HEK293 (cell line): Measurements from ENCODE around the gene RAVER2.

ENCODE experiments used
- BCL11A ChIP-seq: fragments of 450-650 bp; formaldehyde crosslinking; IDR thresholded peaks from 2 replicates; pipeline ENCODE4 v1.5.1; 2016; ENCODE audit warnings: low read depth, missing biosample characterization, missing genetic modification characterization
- SP2 ChIP-seq: fragments of 450-650 bp; formaldehyde crosslinking; IDR thresholded peaks from 2 replicates; pipeline ENCODE4 v1.5.1; 2016; ENCODE audit warnings: missing biosample characterization, missing genetic modification characterization
- TCF7L2 ChIP-seq: IDR thresholded peaks from 2 replicates; pipeline ENCODE4 v1.6.1; 2011; ENCODE audit warnings: low read depth, mild to moderate bottlenecking, inconsistent platforms, low read length, moderate library complexity, borderline replicate concordance
- YY1 ChIP-seq: fragments of 450-650 bp; formaldehyde crosslinking; IDR thresholded peaks from 2 replicates; pipeline ENCODE4 v1.5.1; 2018; ENCODE audit warnings: missing biosample characterization, missing genetic modification characterization
- ZBTB17 ChIP-seq: fragments of 450-650 bp; formaldehyde crosslinking; IDR thresholded peaks from 2 replicates; pipeline ENCODE4 v1.5.1; 2016; ENCODE audit warnings: missing biosample characterization, missing genetic modification characterization
- ZBTB26 ChIP-seq: fragments of 450-650 bp; formaldehyde crosslinking; optimal IDR thresholded peaks from 2 replicates; pipeline ENCODE3; 2016; ENCODE audit warnings: missing biosample characterization, mild to moderate bottlenecking, missing genetic modification characterization
- ZNF16 ChIP-seq: fragments of 450-650 bp; formaldehyde crosslinking; IDR thresholded peaks from 2 replicates; pipeline ENCODE4 v1.5.1; 2016; ENCODE audit warnings: low read depth, missing biosample characterization, missing genetic modification characterization
- ZNF426 ChIP-seq: fragments of 450-650 bp; formaldehyde crosslinking; IDR thresholded peaks from 2 replicates; pipeline ENCODE4 v1.5.1; 2017; ENCODE audit warnings: missing biosample characterization, missing genetic modification characterization, mild to moderate bottlenecking, inconsistent platforms, moderate library complexity
- ZNF558 ChIP-seq: fragments of 450-650 bp; formaldehyde crosslinking; IDR thresholded peaks from 2 replicates; pipeline ENCODE4 v1.5.1; 2016; ENCODE audit warnings: missing biosample characterization, missing genetic modification characterization
- ZNF658 ChIP-seq: fragments of 450-650 bp; formaldehyde crosslinking; IDR thresholded peaks from 2 replicates; pipeline ENCODE4; 2016; ENCODE audit warnings: missing biosample characterization, missing genetic modification characterization
- ZNF76 ChIP-seq: fragments of 450-650 bp; formaldehyde crosslinking; IDR thresholded peaks from 2 replicates; pipeline ENCODE4; 2016; ENCODE audit warnings: low read depth, missing biosample characterization, missing genetic modification characterization, borderline replicate concordance
- TF ChIP-seq, protein P1 (sequence below): fragments of 450-650 bp; formaldehyde crosslinking; IDR thresholded peaks from 2 replicates; pipeline ENCODE4 v1.5.1; 2016; ENCODE audit warnings: missing biosample characterization, missing genetic modification characterization
- TF ChIP-seq, protein P2 (sequence below): fragments of 450-650 bp; formaldehyde crosslinking; IDR thresholded peaks from 2 replicates; pipeline ENCODE4 v1.5.1; 2016; ENCODE audit warnings: missing biosample characterization, missing genetic modification characterization
- TF ChIP-seq, protein P3 (sequence below): fragments of 450-650 bp; formaldehyde crosslinking; IDR thresholded peaks from 2 replicates; pipeline ENCODE4 v1.5.1; 2016; ENCODE audit warnings: missing biosample characterization, missing genetic modification characterization

GRCh38 chr1:64873576-64873975, 128.7 kb downstream of the RAVER2 start:
- no peak for TF ChIP-seq ZNF426 (tag by site-specific recombination)
- TF ChIP-seq ZNF76 (tag by site-specific recombination) = no peak
- no peak for TF ChIP-seq ZNF16 (tag by site-specific recombination)
- TF ChIP-seq, protein P1, sequence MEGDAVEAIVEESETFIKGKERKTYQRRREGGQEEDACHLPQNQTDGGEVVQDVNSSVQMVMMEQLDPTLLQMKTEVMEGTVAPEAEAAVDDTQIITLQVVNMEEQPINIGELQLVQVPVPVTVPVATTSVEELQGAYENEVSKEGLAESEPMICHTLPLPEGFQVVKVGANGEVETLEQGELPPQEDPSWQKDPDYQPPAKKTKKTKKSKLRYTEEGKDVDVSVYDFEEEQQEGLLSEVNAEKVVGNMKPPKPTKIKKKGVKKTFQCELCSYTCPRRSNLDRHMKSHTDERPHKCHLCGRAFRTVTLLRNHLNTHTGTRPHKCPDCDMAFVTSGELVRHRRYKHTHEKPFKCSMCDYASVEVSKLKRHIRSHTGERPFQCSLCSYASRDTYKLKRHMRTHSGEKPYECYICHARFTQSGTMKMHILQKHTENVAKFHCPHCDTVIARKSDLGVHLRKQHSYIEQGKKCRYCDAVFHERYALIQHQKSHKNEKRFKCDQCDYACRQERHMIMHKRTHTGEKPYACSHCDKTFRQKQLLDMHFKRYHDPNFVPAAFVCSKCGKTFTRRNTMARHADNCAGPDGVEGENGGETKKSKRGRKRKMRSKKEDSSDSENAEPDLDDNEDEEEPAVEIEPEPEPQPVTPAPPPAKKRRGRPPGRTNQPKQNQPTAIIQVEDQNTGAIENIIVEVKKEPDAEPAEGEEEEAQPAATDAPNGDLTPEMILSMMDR = no peak
- TF ChIP-seq ZBTB26 (tag by site-specific recombination) = no peak
- TF ChIP-seq ZBTB17 (tag by site-specific recombination) = no peak
- TF ChIP-seq BCL11A (tag by site-specific recombination) = no peak
- TF ChIP-seq TCF7L2 = no peak
- TF ChIP-seq SP2 (tag by site-specific recombination) = no peak
- TF ChIP-seq ZNF658 = no peak
- TF ChIP-seq ZNF558 (tag by site-specific recombination) = no peak
- TF ChIP-seq, protein P2, sequence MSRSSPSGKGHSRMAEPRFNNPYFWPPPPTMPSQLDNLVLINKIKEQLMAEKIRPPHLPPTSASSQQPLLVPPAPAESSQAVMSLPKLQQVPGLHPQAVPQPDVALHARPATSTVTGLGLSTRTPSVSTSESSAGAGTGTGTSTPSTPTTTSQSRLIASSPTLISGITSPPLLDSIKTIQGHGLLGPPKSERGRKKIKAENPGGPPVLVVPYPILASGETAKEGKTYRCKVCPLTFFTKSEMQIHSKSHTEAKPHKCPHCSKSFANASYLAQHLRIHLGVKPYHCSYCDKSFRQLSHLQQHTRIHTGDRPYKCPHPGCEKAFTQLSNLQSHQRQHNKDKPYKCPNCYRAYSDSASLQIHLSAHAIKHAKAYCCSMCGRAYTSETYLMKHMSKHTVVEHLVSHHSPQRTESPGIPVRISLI (tag by site-specific recombination) = no peak
- TF ChIP-seq YY1 = no peak
- TF ChIP-seq, protein P3, sequence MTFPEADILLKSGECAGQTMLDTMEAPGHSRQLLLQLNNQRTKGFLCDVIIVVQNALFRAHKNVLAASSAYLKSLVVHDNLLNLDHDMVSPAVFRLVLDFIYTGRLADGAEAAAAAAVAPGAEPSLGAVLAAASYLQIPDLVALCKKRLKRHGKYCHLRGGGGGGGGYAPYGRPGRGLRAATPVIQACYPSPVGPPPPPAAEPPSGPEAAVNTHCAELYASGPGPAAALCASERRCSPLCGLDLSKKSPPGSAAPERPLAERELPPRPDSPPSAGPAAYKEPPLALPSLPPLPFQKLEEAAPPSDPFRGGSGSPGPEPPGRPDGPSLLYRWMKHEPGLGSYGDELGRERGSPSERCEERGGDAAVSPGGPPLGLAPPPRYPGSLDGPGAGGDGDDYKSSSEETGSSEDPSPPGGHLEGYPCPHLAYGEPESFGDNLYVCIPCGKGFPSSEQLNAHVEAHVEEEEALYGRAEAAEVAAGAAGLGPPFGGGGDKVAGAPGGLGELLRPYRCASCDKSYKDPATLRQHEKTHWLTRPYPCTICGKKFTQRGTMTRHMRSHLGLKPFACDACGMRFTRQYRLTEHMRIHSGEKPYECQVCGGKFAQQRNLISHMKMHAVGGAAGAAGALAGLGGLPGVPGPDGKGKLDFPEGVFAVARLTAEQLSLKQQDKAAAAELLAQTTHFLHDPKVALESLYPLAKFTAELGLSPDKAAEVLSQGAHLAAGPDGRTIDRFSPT (tag by site-specific recombination) = no peak
